ENCODE data around the gene ZNF101. TPM values are rescaled to one million over a fixed set of nuclear protein-coding genes. Genes with fewer than 3 reads are reported as not detected.
A peak's percentile ranks its signal among the peaks of the same experiment; 100 is the strongest.

ZNF101 gene
- total RNA-seq, 4 donors from 2014 or later: 0.39 to 9.7 (median 2.5) TPM

DNA sequence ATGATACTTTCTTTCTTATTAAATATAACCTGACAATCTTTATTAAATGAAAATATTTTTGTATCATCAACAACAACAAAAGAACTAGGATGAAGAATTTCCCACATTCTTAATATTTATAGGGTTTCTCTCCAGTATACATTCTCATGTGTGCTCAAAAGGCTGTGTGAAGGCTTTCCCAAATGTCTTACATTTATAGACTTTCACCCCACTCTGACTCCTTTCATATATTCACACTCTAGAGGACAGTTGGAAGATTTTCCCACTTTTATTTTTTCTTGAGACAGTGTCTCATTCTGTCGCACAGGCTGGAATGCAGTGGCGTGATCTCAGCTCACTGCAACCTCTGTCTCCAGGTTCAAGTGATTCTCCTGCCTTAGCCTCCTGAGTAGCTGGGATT is 41.9 kb downstream of the ZNF101 start:
- in situ Hi-C loops (cut with MboI; ENCODE audit: low sequenced_read_pairs in 4 of 4) (no loop called here), intact Hi-C loops (cut with DNase I; ENCODE audit: low total_unique reads) (no loop called here)
- Histone ChIP-seq H3K9me3 (peaks cover 18 to 90% (median 58%) of the 10 kb centered on the region in 3 donors), H3K4me3 (peak overlapping the region in 1 of 4 donors; percentile 36), H3K4me1 (no peaks in the 10 kb centered on the region), H3K36me3 (peaks cover 0 to 62% of the 10 kb centered on the region in 2 donors), H3K27me3 (no peaks in the 10 kb centered on the region), H3K27ac (no peak overlapping the region)
- ATAC-seq: no peak
- no peak for TF ChIP-seq POLR2A (IDR thresholded peaks at IDR 0.05)
- TF ChIP-seq, protein P1, sequence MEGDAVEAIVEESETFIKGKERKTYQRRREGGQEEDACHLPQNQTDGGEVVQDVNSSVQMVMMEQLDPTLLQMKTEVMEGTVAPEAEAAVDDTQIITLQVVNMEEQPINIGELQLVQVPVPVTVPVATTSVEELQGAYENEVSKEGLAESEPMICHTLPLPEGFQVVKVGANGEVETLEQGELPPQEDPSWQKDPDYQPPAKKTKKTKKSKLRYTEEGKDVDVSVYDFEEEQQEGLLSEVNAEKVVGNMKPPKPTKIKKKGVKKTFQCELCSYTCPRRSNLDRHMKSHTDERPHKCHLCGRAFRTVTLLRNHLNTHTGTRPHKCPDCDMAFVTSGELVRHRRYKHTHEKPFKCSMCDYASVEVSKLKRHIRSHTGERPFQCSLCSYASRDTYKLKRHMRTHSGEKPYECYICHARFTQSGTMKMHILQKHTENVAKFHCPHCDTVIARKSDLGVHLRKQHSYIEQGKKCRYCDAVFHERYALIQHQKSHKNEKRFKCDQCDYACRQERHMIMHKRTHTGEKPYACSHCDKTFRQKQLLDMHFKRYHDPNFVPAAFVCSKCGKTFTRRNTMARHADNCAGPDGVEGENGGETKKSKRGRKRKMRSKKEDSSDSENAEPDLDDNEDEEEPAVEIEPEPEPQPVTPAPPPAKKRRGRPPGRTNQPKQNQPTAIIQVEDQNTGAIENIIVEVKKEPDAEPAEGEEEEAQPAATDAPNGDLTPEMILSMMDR (IDR thresholded peaks at IDR 0.05 in 4 of 5, conservative IDR thresholded peaks at IDR 0.05 in 1 of 5): no peak
- DNase-seq: no peak

DNA sequence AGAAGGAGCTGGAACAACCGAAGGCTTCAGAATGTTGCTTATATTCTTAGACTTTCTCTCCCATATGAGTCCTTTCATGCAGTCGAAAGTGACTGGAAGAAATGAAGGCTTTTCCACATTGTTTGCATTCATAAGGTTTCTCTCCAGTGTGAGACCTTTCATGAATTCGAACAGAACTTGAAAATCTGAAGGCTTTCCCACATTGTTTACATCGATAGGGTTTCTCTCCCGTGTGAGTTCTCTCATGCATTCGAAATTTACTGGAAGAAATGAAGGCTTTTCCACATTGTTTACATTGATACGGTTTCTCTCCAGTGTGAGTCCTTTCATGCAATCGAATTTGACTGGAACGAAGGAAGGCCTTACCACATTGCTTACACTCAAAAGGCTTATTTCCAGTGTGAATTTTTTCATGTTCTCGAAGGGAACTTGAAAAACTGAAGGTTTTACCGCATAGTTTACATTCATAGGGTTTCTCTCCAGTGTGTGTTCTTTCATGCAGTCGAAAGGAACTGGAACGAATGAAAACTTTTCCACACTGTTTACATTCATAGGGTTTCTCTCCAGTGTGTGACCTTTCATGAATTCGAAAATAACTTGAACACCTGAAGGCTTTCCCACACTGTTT is 42.8 kb downstream of the ZNF101 start:
- in situ Hi-C loops (cut with MboI; ENCODE audit: low sequenced_read_pairs in 4 of 4): no loop called here
- peaks cover 18 to 91% (median 66%) of the 10 kb centered on the region in 3 donors for H3K9me3 ChIP-seq
- H3K27ac ChIP-seq: no peak overlapping the region
- DNase-seq (no peak), ATAC-seq (no peak)
- H3K4me1 ChIP-seq: no peaks in the 10 kb centered on the region
- H3K4me3 ChIP-seq: peak overlapping the region in 1 of 4 donors; percentile 36
- TF ChIP-seq, protein P1 (IDR thresholded peaks at IDR 0.05 in 4 of 5, conservative IDR thresholded peaks at IDR 0.05 in 1 of 5): no peak
- no peak for TF ChIP-seq POLR2A (IDR thresholded peaks at IDR 0.05)
- intact Hi-C loops (cut with DNase I; ENCODE audit: low total_unique reads): no loop called here
- H3K27me3 ChIP-seq: no peaks in the 10 kb centered on the region
- H3K36me3 ChIP-seq: peaks cover 0 to 68% of the 10 kb centered on the region in 2 donors

DNA sequence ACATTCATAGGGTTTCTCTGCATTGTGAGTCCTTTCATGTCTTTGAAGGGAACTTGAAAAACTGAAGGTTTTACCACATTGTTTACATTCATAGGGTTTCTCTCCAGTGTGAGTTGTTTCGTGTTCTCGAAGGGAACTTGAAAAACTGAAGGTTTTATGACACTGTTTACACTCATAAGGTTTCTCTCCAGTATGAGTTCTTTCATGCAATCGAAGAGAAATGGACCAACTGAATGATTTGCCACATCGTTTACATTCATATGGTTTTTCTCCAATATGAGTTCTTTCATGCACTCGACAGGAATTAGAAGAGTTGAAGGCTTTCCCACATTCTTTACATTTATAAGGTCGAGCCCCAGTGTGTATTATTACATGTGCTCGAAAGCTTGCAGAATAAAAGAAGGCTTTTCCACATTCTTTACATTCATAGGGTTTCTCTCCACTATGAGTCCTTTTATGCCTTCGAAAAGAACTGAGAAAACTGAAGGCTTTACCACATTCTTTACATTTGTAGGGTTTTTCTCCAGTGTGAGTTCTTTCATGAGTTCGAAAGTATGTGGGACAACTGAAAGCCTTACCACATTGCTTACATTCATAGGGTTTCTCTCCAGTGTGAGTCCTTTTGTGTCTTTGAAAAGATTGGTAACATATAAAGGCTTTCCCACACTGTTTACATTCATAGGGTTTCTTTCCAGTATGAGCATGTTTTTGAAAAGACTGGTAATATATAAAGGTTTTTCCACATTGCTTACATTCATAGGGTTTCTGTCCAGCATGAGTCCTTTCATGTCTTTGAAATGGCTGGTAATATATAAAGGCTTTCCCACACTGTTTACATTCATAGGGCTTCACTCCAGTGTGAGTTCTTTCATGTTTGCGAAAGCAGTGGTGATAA is 43.5 kb downstream of the ZNF101 start:
- H3K4me3 ChIP-seq: peak overlapping the region in 1 of 4 donors; percentile 36
- H3K36me3 ChIP-seq: peaks cover 0 to 74% of the 10 kb centered on the region in 2 donors
- no peak for DNase-seq
- no peak for TF ChIP-seq POLR2A (IDR thresholded peaks at IDR 0.05)
- TF ChIP-seq, protein P1 (IDR thresholded peaks at IDR 0.05 in 4 of 5, conservative IDR thresholded peaks at IDR 0.05 in 1 of 5): no peak
- in situ Hi-C loops (cut with MboI; ENCODE audit: low sequenced_read_pairs in 4 of 4) (no loop called here), intact Hi-C loops (cut with DNase I; ENCODE audit: low total_unique reads) (no loop called here)
- ATAC-seq: no peak
- no peaks in the 10 kb centered on the region for H3K4me1 ChIP-seq
- no peak overlapping the region for H3K27ac ChIP-seq
- no peaks in the 10 kb centered on the region for H3K27me3 ChIP-seq
- peaks cover 18 to 94% (median 66%) of the 10 kb centered on the region in 3 donors for H3K9me3 ChIP-seq

DNA sequence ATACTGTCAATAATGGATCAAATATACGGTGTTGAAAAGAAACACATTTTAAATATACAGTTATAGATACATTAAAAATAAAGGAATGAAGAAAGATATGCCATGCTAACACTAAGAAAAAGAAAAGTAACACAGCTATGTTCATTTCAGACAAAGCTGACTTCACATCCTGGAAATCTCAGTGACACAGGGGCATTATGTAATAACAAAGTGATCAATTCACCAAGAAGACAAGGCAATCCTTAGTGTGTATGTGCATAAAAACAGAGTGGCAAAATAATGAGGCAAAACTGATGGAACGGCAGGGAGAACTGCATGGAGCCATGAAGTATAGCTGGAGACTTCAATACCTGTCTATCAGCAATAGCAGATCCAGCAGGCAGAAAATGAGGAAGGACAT is 51.2 kb downstream of the ZNF101 start:
- TF ChIP-seq, protein P1 (IDR thresholded peaks at IDR 0.05 in 4 of 5, conservative IDR thresholded peaks at IDR 0.05 in 1 of 5): no peak
- no peak for TF ChIP-seq POLR2A (IDR thresholded peaks at IDR 0.05)
- in situ Hi-C loops (cut with MboI; ENCODE audit: low sequenced_read_pairs in 4 of 4) (no loop called here), intact Hi-C loops (cut with DNase I; ENCODE audit: low total_unique reads) (no loop called here)
- Histone ChIP-seq H3K4me1 (no peaks in the 10 kb centered on the region), H3K27me3 (no peaks in the 10 kb centered on the region), H3K36me3 (peaks cover 6 to 21% of the 10 kb centered on the region in 2 donors), H3K27ac (no peak overlapping the region), H3K4me3 (no peak overlapping the region), H3K9me3 (peaks cover 10 to 68% (median 46%) of the 10 kb centered on the region in 3 donors)
- DNase-seq (no peak), ATAC-seq (no peak)

Measured in gastrocnemius medialis (tissue), 4 donors.